Adipose tissue (tissue), 3 donors: ENCODE data around the gene ZNF526. TPM values are rescaled to one million over a fixed set of nuclear protein-coding genes. Genes with fewer than 3 reads are reported as not detected.

Source experiments
- H3K27ac ChIP-seq: one replicate; pipeline ENCODE4 v1.5.1; 2013; ENCODE audit warnings: low read depth, low read length
- WGBS, 3 donors: extraction: QIAGEN DNeasy Blood & Tissue Kit; methylation state at CpG; one replicate each; pipeline ENCODE4 v1.1.7; 2013; 5-methylcytosine and 5-hydroxymethylcytosine counted together
- polyA plus RNA-seq, 3 donors: library from polyadenylated mRNA; stranded (reverse); fragments of 200-250 nt; gene quantifications; one replicate each; pipeline ENCODE4 v1.2.3, GENCODE V29; 2013
- donor health status: healthy with polysubstance abuse.
- donor health status: Bipolar disorder and iron deficiency.
- donor health status: healthy.

The ZNF526 gene
- polyA plus RNA-seq, 3 donors, result 2.9 to 3.4 (median 2.9) TPM

GRCh38 chr19:42191855-42192254 lies 28.3 kb upstream of the ZNF526 start:
- WGBS, 3 donors, result 55 to 66% (median 63%) methylated on average over 3 of the region's 3 CpGs
- no peak overlapping the region for H3K27ac ChIP-seq

GRCh38 chr19:42193294-42193693 lies 26.8 kb upstream of the ZNF526 start:
- H3K27ac ChIP-seq, result no peak overlapping the region
- WGBS, 3 donors, result 71 to 85% (median 80%) methylated on average over 1 of the region's 1 CpG

GRCh38 chr19:42193706-42194105 lies 26.4 kb upstream of the ZNF526 start:
- WGBS, 3 donors, result 64 to 68% (median 67%) methylated on average over 3 of the region's 3 CpGs
- H3K27ac ChIP-seq, result no peak overlapping the region

- 87 to 91% (median 87%) methylated on average over 46 to 47 of the region's 47 CpGs for WGBS, 3 donors
- no peak overlapping the region for H3K27ac ChIP-seq
These were observed 23.8 kb upstream of the ZNF526 start for GRCh38 chr19:42196011-42197001.

GRCh38 chr19:42197375-42197817 lies 22.7 kb upstream of the ZNF526 start:
- WGBS, 3 donors, result 35 to 57% (median 35%) methylated on average over 5 of the region's 5 CpGs
- no peak overlapping the region for H3K27ac ChIP-seq

- 35 to 73% (median 48%) methylated on average over 7 of the region's 7 CpGs for WGBS, 3 donors
- no peak overlapping the region for H3K27ac ChIP-seq
These were observed 21.3 kb upstream of the ZNF526 start for GRCh38 chr19:42198676-42199439.

GRCh38 chr19:42199440-42200115 lies 20.5 kb upstream of the ZNF526 start:
- H3K27ac ChIP-seq, result peak overlapping the region; percentile 68
- WGBS, 3 donors, result 50 to 86% (median 56%) methylated on average over 25 to 32 of the region's 32 CpGs

GRCh38 chr19:42200116-42200715 lies 19.9 kb upstream of the ZNF526 start:
- WGBS, 3 donors, result 80 to 87% (median 81%) methylated on average over 5 of the region's 5 CpGs
- no peak overlapping the region for H3K27ac ChIP-seq

- peak overlapping the region; percentile 66 for H3K27ac ChIP-seq
- WGBS, 3 donors, result 43 to 68% (median 59%) methylated on average over 6 of the region's 6 CpGs
These were observed 18.4 kb upstream of the ZNF526 start for GRCh38 chr19:42201489-42202289.

GRCh38 chr19:42202290-42202880 lies 17.7 kb upstream of the ZNF526 start:
- 52 to 87% (median 64%) methylated on average over 5 of the region's 5 CpGs for WGBS, 3 donors
- no peak overlapping the region for H3K27ac ChIP-seq

- H3K27ac ChIP-seq, result no peak overlapping the region
- 88 to 95% (median 92%) methylated on average over 2 of the region's 2 CpGs for WGBS, 3 donors
These were observed 16.4 kb upstream of the ZNF526 start for GRCh38 chr19:42203700-42204099.

GRCh38 chr19:42204664-42205063 lies 15.4 kb upstream of the ZNF526 start:
- 89 to 94% (median 90%) methylated on average over 4 to 6 of the region's 6 CpGs for WGBS, 3 donors
- no peak overlapping the region for H3K27ac ChIP-seq

- H3K27ac ChIP-seq, result no peak overlapping the region
- WGBS, 3 donors, result 87 to 93% (median 88%) methylated on average over 14 of the region's 14 CpGs
These were observed 13.0 kb upstream of the ZNF526 start for GRCh38 chr19:42206871-42207755.

GRCh38 chr19:42207767-42208271 lies 12.3 kb upstream of the ZNF526 start:
- H3K27ac ChIP-seq, result no peak overlapping the region
- WGBS, 3 donors, result 64 to 89% (median 73%) methylated on average over 6 of the region's 6 CpGs

- 50 to 95% (median 87%) methylated on average over 11 of the region's 11 CpGs for WGBS, 3 donors
These were observed 11.5 kb upstream of the ZNF526 start for GRCh38 chr19:42208612-42209011.

GRCh38 chr19:42212886-42213285 lies 7.2 kb upstream of the ZNF526 start:
- 73 to 84% (median 77%) methylated on average over 1 of the region's 1 CpG for WGBS, 3 donors
- no peak overlapping the region for H3K27ac ChIP-seq

More at GRCh38 chr19:42208612-42209011, 11.5 kb upstream of the ZNF526 start:
- no peak overlapping the region for H3K27ac ChIP-seq
